Astrocyte (in vitro differentiated cells and primary cell): ENCODE results near the gene DNAH2.
A peak's percentile ranks its signal among the peaks of the same experiment; 100 is the strongest.

Experiments
- CTCF ChIP-seq: IDR thresholded peaks from 2 replicates; pipeline ENCODE4 v1.5.1; 2011; ENCODE audit warnings: low read depth, mild to moderate bottlenecking, inconsistent platforms, low read length, moderate library complexity; ENCODE audit not compliant: insufficient read depth
- EZH2 ChIP-seq: IDR thresholded peaks from 2 replicates; pipeline ENCODE4 v1.6.1; 2012; ENCODE audit warnings: mild to moderate bottlenecking, low read length, inconsistent platforms; ENCODE audit not compliant: insufficient read depth

GRCh38 chr17:7673239-7673638 is 44.3 kb upstream of the DNAH2 start:
- peak; percentile 21 for TF ChIP-seq CTCF
- TF ChIP-seq EZH2 = no peak
